ENCODE results near the gene RPL6. TPM values are rescaled to one million over a fixed set of nuclear protein-coding genes. Genes with fewer than 3 reads are reported as not detected.
A peak's percentile ranks its signal among the peaks of the same experiment; 100 is the strongest.

RPL6 gene
- total and polyA plus RNA-seq, 9 of the 15 experiments (the other 6 are each of a cell fraction or from before 2014, with no cell fraction given) = 1,519 to 3,103 (median 2,396) TPM

- no peak for TF ChIP-seq ELK1 (CRISPR knock-in tag; IDR thresholded peaks at IDR 0.05)
- no peak for TF ChIP-seq RERE (CRISPR knock-in tag; IDR thresholded peaks at IDR 0.05; ENCODE audit: borderline replicate concordance)
- no peak for TF ChIP-seq ZNF280B (CRISPR knock-in tag; IDR thresholded peaks at IDR 0.05)
- TF ChIP-seq RBM22 (IDR thresholded peaks at IDR 0.05; ENCODE audit: low read depth, low read length, poor library complexity, severe bottlenecking) = peak; percentile 25
- TF ChIP-seq YBX1 (IDR thresholded peaks at IDR 0.05) = no peak
- TF ChIP-seq ZNF407 (IDR thresholded peaks at IDR 0.05; ENCODE audit: low read depth) = peak; percentile 90
- no peak for TF ChIP-seq TCFL5 (CRISPR knock-in tag; conservative IDR thresholded peaks at IDR 0.05)
These were observed at the start of gene RPL6 (continued) for GRCh38 chr12:112409064-112409905.

All from K562 (cell line).